Measurements from ENCODE around the gene DPF3. TPM values are rescaled to one million over a fixed set of nuclear protein-coding genes. Genes with fewer than 3 reads are reported as not detected.
"Not testable (repeated sequence)": the region's sequence is repeated elsewhere in the genome, so short reads cannot be mapped to it uniquely, and the experiment has no call there.

Gene DPF3
- total RNA-seq, 6 experiments from 2014 or later, result 4.1 to 6.6 (median 5.4) TPM

DNA sequence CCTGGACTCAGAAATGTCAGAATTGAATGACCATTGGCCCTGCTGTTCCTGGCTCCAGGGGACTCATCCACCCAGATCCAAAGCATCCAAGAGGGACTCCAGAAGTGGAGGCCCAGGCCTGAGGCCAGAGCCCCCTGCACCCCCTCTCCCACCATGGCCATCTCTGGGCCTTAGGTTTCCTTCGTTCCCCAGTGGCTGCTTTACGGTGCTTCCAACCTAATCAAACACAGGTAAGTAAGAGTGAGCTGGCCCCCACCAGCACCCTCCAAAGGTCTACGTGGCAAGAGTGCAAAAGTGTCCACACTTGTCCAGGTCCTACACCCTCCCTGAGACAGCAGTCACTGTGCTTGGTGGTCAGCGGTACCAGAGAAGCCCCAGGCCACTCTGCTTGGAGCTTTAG, 139.0 kb downstream of the DPF3 start:
- TF ChIP-seq, protein P1, sequence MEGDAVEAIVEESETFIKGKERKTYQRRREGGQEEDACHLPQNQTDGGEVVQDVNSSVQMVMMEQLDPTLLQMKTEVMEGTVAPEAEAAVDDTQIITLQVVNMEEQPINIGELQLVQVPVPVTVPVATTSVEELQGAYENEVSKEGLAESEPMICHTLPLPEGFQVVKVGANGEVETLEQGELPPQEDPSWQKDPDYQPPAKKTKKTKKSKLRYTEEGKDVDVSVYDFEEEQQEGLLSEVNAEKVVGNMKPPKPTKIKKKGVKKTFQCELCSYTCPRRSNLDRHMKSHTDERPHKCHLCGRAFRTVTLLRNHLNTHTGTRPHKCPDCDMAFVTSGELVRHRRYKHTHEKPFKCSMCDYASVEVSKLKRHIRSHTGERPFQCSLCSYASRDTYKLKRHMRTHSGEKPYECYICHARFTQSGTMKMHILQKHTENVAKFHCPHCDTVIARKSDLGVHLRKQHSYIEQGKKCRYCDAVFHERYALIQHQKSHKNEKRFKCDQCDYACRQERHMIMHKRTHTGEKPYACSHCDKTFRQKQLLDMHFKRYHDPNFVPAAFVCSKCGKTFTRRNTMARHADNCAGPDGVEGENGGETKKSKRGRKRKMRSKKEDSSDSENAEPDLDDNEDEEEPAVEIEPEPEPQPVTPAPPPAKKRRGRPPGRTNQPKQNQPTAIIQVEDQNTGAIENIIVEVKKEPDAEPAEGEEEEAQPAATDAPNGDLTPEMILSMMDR (IDR thresholded peaks at IDR 0.05), result no peak
- H3K4me1 Mint-ChIP-seq (ENCODE audit: low read depth), result no peaks in the 10 kb centered on the region
- H3K27ac Mint-ChIP-seq, result no peak overlapping the region
- H3K36me3 Mint-ChIP-seq (ENCODE audit: low read depth), result peaks cover 31% of the 10 kb centered on the region
- no peak overlapping the region for H3K4me3 Mint-ChIP-seq
- no peaks in the 10 kb centered on the region for H3K27me3 Mint-ChIP-seq (ENCODE audit: insufficient read depth)
- H3K9me3 Mint-ChIP-seq, result peaks cover 20% of the 10 kb centered on the region
- no peak for DNase-seq

DNA sequence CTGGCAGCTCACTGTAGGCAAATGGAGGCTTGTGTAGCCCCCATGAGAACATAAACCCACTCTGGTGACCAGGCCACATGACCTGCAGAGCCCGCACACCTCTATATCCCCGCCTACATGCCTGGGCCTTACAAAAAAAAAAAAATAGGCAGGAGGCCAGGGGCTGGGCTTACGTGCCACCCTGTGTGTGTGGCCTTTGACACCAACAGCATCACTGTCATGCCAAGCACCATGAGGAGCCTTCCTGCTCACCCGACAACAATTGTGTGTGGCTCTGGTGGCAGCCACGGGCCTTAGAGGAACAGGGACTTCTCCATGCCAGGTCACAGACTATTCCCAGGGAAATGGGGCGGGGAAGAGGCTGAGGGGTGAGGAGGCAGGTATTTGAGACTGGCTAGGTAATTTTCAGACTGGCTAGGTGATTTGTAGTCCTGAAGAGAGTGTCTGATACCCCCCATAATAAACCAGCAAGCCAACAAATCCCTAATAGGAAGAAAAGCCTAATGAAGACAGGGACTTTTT, 140.0 kb downstream of the DPF3 start:
- H3K9me3 Mint-ChIP-seq, result peaks cover 10% of the 10 kb centered on the region

DNA sequence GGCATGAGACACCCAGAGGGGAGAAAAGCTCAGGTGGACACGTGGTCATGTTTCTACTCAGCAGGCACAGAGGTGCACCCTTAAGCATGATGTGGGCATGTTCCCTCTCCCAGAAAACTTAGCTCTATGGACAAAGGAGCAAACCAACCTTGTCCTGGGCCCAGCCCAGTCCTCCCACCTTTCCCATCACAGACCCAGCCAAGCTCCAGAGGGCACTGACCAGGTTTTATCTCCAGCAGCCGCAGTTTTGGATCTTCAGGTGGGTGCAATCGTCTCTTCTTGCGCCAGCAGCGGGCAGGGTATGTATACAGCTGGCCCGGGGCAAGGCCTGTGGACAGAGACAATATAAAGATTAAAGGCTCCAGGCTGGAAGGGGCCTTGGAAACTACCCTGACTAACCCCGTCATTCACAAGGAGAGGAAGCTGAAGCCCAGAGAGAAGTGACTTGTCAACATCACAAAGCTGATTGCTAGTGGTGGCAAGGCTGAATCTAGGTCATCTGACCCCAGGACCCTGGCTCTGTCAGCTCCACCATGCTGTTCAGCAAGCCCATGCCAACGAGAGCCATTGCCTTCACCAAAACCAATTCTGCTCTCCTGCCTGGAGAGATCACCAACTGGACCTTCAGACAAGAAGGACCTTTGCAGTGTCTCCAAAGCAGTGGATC, 140.7 kb downstream of the DPF3 start:
- DNase-seq, result no peak
- Mint-ChIP-seq H3K27me3 (ENCODE audit: insufficient read depth) (no peaks in the 10 kb centered on the region), H3K4me3 (no peak overlapping the region), H3K36me3 (ENCODE audit: low read depth) (peaks cover 28% of the 10 kb centered on the region), H3K4me1 (ENCODE audit: low read depth) (no peaks in the 10 kb centered on the region), H3K27ac (no peak overlapping the region), H3K9me3 (peaks cover 6% of the 10 kb centered on the region)
- TF ChIP-seq, protein P1 (IDR thresholded peaks at IDR 0.05), result no peak

More for the DNA sequence above, 140.0 kb downstream of the DPF3 start:
- H3K27ac Mint-ChIP-seq, result no peak overlapping the region
- no peak overlapping the region for H3K4me3 Mint-ChIP-seq
- DNase-seq, result no peak
- no peaks in the 10 kb centered on the region for H3K27me3 Mint-ChIP-seq (ENCODE audit: insufficient read depth)
- H3K4me1 Mint-ChIP-seq (ENCODE audit: low read depth), result no peaks in the 10 kb centered on the region
- H3K36me3 Mint-ChIP-seq (ENCODE audit: low read depth), result peaks cover 28% of the 10 kb centered on the region
- TF ChIP-seq, protein P1 (IDR thresholded peaks at IDR 0.05), result no peak

DNA sequence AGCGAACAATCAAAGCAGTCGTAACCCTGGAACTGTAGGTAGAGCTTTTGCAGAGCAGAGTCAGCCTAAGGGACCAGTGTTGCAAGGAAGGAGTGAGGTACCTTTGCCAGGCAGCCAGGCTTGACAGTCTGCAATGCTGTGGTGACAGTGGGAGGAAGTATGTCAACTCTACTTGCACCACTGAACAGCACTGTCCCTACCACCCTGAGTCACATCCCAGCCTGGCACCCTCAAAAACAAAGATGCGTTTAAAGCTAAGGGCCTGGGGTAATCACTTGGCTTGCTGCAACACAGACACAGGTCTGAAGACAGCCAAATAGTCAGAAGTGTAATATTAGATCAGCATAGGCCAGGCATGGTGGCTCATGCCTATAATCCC, 141.9 kb downstream of the DPF3 start:
- peaks cover 10% of the 10 kb centered on the region for H3K4me1 Mint-ChIP-seq (ENCODE audit: low read depth)
- no peak for DNase-seq
- peaks cover 29% of the 10 kb centered on the region for H3K36me3 Mint-ChIP-seq (ENCODE audit: low read depth)
- TF ChIP-seq, protein P1 (IDR thresholded peaks at IDR 0.05), result no peak
- H3K27ac Mint-ChIP-seq, result no peak overlapping the region
- H3K4me3 Mint-ChIP-seq, result no peak overlapping the region
- H3K9me3 Mint-ChIP-seq, result peaks cover 9% of the 10 kb centered on the region
- H3K27me3 Mint-ChIP-seq (ENCODE audit: insufficient read depth), result no peaks in the 10 kb centered on the region

DNA sequence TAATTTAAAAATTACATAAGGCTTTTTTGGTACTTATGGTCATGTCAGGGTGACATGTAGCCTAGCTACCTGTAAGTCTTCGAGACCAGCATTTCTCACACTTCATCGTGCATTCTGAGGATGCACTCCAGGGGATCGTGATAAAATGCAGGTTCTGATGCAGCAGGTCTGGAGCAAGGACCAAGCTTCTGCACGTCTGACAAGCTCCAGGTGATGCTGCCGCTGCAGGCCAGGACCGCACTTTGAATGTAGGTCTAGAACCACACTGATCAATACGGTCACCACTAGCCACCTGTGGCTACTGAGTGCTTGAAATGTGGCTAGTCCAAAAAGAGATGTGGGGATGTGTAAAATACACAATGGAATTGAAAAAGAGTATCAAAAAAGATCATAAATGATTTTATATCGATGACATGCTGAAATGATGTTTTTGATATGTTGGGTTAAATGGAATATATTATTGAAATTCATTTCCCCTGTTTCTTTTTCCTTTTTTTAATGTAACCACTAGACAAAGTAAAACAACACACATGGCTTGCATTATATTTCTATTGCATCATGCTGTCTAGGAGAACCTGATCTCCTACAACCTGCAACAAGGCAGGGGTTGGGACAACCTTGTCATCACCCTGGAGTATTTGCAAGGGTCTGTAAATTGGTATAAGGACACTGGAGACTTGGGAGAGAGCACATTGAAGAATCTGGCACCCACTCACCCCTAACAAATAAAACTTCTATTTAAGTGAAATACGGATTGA, 142.4 kb downstream of the DPF3 start:
- H3K27me3 Mint-ChIP-seq (ENCODE audit: insufficient read depth), result no peaks in the 10 kb centered on the region
- peaks cover 9% of the 10 kb centered on the region for H3K9me3 Mint-ChIP-seq
- H3K36me3 Mint-ChIP-seq (ENCODE audit: low read depth), result peaks cover 26% of the 10 kb centered on the region
- H3K4me3 Mint-ChIP-seq, result no peak overlapping the region
- peaks cover 16% of the 10 kb centered on the region for H3K4me1 Mint-ChIP-seq (ENCODE audit: low read depth)
- TF ChIP-seq, protein P1 (IDR thresholded peaks at IDR 0.05), result no peak
- no peak overlapping the region for H3K27ac Mint-ChIP-seq
- DNase-seq, result no peak

DNA sequence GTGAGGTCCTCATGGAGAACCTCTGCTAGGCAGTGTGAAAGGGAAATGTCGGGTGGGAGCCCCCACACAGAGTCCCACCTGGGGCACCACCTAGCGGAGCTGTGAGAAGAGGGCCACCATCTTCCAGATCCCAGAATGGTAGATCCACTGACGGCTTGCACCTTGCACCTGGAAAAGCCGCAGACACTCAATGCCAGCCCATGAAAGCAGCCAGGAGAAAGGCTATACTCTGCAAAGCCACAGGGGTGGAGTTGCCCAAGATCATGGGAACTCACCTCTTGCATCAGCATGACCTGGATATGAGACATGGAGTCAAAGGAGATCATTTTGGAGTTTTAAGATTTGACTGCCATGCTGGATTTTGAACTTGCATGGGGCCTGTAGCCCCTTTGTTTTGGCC, 145.0 kb downstream of the DPF3 start:
- Mint-ChIP-seq H3K36me3 (ENCODE audit: low read depth) (peaks cover 22% of the 10 kb centered on the region), H3K4me1 (ENCODE audit: low read depth) (peaks cover 41% of the 10 kb centered on the region)
- not testable (repeated sequence) for H3K4me3 Mint-ChIP-seq; H3K27ac Mint-ChIP-seq; H3K27me3 Mint-ChIP-seq (ENCODE audit: insufficient read depth); DNase-seq; H3K9me3 Mint-ChIP-seq
